Endothelial cell of hepatic sinusoid (primary cell): ENCODE results near the gene ACY1.

Experiments used
- in situ Hi-C: cut with HindIII; loops from 2 replicates; pipeline ENCODE4 v1.10.0; 2017; ENCODE audit warnings: low sequenced_read_pairs

The ACY1 gene

GRCh38 chr3:51982838-51983577 is at the start of gene ACY1:
ACY1 (plus strand) TSS chr3:51983535; CDS start chr3:51984065, 530 bp downstream.
- in situ Hi-C loops, result no loop called here

- in situ Hi-C loops, result no loop called here
Observed at GRCh38 chr3:51934139-51934850, 49.0 kb upstream of the ACY1 start.

DNA sequence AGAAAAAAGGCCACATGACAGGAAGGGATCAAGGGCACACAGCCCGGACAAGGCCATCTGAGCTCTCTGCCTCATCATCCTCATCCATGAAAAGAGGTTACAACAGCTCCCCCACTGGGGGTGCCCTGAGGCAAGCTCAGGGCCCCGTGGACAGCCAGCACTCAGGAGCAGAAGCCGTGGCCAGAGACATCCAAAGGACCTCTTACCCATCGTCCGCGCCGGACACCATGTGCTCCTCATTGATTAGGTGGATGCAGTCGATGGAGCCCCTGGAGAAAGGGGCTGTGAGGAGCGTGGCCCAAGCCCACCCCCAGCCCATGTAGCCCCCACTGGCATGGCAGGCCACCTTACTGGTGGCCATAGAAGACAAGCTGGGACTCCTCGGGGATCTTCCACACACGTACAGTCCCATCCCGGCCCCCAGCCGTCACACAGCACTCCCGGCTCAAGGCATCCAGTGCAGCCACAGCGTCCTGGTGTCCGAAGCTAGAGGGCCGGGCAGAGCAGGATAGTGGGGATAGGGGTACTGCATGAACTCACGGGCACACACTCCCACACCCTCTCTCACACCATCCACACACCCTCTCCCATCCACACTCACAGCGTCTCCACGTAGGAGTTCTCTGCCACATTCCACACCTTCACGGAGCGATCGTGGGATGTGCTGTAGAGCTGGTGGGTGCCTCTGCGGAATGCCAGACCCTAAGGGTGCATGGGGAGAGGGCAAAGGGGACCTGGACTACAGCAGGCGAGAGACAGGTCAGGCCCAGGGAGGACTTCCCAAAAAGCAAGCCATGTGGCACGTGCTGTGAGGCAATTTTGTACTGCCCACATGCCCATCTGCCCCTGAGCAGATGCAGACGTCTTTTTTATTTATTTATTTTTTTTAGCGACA is 48.1 kb upstream of the ACY1 start:
- in situ Hi-C loops, result no loop called here

DNA sequence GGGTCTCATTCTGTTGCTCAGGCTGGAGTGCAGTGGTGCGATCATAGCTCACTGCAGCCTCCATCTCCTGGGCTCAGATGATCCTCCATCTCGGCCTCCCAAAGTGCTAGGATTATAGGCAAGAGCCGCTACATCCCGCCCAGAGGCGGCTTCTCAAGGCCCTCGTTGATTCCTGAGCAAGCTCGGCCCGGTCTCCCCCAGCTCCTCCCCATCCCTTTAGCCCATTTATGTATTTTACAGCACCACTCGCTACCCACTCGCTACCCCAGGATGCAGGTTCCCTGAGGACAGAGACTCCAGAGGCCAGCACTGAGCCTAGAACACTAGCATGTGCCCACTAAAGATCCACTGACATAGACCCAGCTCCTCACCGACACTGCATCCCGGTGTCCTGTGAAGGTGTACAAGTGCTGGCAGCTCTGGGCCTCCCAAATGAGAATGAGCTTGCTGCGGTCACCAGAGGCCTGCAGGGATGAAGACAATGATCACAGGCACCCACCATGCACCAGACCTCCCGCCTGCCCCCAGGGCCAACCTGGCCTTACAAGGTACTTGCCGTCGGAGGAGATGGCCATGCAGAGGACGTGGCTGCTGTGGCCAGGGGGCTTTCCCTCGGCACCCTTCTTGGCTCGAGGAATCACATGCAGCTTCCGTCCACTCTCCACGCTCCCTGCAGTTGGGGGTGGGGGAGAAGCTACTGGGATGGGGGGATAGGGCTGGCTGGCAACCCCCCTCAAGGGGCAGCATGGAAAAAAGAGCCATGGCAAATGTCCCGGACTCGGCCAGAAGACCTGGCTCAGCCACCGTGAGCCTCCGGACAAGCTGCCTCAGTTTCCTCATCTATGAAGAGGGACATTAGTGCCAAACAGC is 47.2 kb upstream of the ACY1 start:
- in situ Hi-C loops, result no loop called here

- in situ Hi-C loops, result no loop called here
Observed at GRCh38 chr3:51937014-51937413, 46.3 kb upstream of the ACY1 start.

- in situ Hi-C loops, result no loop called here
Observed at GRCh38 chr3:51937611-51938450, 45.5 kb upstream of the ACY1 start.

DNA sequence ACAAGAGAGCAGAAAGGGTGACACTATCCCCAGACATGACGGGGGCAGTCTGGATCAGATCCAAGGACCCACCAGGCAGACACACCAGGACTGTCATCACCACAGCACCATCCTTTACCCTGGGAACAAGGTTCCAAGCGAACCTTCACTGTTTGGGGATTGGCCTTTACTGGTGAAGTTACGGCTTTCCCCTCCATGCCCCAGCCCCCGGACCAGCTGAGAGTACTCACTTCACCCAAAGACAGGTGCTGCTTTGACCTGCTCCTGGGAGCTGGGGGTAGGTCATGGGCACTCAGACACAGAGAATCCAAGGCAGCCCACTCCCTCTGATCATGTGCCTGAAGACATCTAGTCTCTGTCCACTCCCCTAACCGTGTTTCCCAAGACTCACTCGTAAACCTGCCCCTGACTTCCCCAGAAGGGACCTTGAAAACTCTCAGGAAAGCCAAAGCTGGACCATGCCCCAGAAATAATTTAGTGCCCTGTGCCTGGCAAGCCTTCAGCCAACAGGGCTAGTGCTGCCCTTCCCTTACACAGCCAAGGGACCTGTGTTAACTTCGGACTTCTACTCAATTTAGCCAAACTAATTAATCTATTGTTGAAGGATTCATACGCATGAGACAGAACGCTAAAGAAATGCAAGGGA is 44.4 kb upstream of the ACY1 start:
- in situ Hi-C loops, result no loop called here

DNA sequence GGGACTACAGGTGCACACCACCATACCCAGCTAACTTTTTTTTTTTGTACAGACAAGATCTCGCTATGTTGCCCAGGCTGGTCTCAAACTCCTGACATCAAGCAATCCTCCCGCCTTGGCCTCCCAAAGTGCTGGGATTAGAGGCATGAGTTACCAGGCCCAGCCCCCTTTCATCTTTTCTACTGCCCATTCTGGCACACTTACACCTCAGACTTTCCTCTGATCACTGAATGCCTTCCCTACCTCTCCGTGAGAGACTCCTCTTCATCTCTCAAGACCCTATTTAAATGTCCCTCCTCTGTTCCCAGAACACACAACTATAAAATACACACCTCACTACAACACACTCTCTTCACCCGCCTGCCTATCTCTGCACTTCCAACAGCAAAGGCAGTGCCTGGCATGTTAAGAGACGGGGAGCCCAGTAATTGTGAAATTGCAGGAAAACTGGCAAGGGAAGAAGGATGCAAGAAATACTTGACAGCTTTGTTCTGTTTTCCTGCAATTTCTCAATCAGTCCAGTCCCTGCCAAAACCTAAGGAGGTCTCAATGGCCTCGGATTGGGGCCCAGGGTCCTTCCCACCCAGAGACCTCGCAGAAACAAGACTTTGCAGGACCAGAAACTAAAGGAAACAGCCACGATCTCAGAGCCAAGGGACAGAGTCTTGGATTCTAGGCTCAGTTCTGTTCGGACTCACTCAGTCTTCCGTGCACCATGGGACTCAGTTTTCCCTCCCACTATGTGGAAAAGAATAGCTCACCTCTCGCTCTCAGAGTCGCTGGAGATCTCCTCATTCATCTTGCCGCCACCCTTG is 42.5 kb upstream of the ACY1 start:
- in situ Hi-C loops, result loop anchor here (10.0 kb wide), 1 partner anchor 54 kb away; the partner anchor contains the start of gene RPL29

GRCh38 chr3:51941463-51941797 is 41.9 kb upstream of the ACY1 start:
- in situ Hi-C loops, result loop anchor here (10.0 kb wide), 1 partner anchor 53 kb away; the partner anchor contains the start of gene RPL29

DNA sequence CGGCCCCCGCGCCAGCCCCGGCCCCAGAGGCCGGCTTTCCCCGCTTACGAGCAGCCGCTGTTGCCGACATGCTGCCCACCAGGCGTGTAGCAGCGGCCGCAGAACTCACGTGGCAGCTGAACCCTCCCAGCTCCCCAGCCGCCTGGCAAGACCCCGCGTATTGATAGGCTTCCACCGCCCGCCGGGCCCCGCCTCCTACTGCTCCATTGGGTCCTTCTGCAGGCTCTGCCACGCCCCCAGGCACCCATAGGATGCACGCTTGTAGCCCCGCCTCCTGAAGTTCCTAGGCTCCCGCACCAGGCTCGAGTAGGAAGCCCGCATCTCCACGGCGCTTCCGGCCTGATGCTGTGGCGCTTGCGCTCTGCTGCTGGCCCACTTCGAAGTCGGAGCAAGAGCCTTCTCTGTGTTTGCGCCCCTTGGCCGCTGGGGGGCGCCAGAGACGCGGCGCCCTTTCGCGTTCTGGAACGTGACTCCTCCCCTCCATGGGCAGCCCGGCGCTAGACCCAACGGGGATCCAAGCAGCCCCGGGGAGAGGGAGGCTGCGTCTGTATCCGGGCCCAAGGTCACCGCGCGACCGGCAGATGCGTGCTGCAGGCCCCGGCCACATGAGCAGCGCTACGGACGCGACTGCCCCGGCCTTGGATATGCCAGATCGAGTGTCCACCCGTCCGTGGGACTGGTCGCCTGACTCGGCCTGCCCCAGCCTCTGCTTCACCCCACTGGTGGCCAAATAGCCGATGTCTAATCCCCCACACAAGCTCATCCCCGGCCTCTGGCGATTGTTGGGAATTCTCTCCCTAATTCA is 41.3 kb upstream of the ACY1 start, which contains the start of the genes PARP3 and RRP9:
PARP3 (plus strand) TSS at position 566 of the 805 bp plus-strand sequence. CDS start 993 bp downstream, outside the sequence.
RRP9 (minus strand) TSS at position 107 of the 805 bp plus-strand sequence; CDS start at position 70, 37 bp downstream.
- in situ Hi-C loops, result loop anchor here (10.0 kb wide), 1 partner anchor 53 kb away; the partner anchor contains the start of gene RPL29

DNA sequence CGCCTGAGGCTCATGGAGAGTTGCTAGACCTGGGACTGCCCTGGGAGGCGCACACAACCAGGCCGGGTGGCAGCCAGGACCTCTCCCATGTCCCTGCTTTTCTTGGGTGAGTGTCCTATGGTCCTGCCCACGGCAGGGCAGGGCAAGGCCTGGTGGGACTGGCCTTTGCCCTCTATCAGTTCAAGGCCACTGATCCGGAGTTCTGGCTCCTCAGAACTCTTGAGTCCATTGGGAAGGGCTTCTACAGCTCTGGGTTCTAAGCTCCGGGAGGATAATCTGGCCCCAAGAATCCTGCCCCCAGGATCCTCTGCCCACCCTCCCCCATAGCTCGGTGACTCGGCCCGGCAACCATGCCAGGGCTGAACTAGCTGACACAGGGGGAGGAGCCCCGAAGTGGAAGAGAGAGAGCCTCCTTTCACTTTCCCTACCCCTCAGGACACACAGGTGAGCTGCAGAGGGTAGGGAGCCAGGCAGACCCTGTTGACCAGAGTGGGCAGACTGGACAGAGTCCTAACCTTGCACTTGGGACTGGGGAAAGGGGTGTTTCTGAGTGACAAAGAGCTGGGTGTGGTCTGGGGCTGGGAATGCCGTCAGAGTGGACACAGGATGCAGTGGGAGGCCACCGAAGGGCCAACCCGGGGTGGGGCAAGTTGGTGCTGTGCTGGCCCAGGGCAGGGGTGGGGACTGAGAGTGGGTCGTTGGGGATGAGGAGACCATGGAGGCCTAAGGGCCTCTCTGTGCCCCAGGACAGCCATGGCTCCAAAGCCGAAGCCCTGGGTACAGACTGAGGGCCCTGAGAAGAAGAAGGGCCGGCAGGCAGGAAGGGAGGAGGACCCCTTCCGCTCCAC is 40.5 kb upstream of the ACY1 start:
- in situ Hi-C loops, result loop anchor here (10.0 kb wide), 1 partner anchor 52 kb away; the partner anchor contains the start of gene RPL29

GRCh38 chr3:51943451-51944391 is 39.6 kb upstream of the ACY1 start:
- in situ Hi-C loops, result loop anchor here (10.0 kb wide), 1 partner anchor 51 kb away; the partner anchor contains the start of gene RPL29

- in situ Hi-C loops, result loop anchor here (10.0 kb wide), 1 partner anchor 50 kb away; the partner anchor contains the start of gene RPL29
Observed at GRCh38 chr3:51944451-51945021, 38.8 kb upstream of the ACY1 start.
